Mesenchymal stem cell (in vitro differentiated cells and primary cell): ENCODE results near the gene PTPRE.

ENCODE experiments used
- DNase-seq: peaks from one replicate; pipeline ENCODE4 v3.0.0-alpha.2; 2013
- H2AFZ ChIP-seq: one replicate; pipeline ENCODE4 v1.6.1; 2013; ENCODE audit warnings: low read depth, mild to moderate bottlenecking, control low read depth, inconsistent platforms, low read length, moderate library complexity
- H2AK5ac ChIP-seq: 2 replicates; pipeline ENCODE4 v1.6.1; 2013; ENCODE audit warnings: low read length, moderate library complexity, mild to moderate bottlenecking, inconsistent platforms; ENCODE audit not compliant: severe bottlenecking
- H2BK120ac ChIP-seq: one replicate; pipeline ENCODE4 v1.6.1; 2013; ENCODE audit warnings: low read depth, mild to moderate bottlenecking, inconsistent platforms, low read length, moderate library complexity
- H2BK12ac ChIP-seq, 2 experiments: one replicate each; pipeline ENCODE4 v1.6.1; 2013; ENCODE audit warnings: inconsistent platforms in 2 of 2, low read length in 2 of 2, mild to moderate bottlenecking in 2 of 2, moderate library complexity in 2 of 2, control low read depth in 1 of 2
- H2BK15ac ChIP-seq: one replicate; pipeline ENCODE4 v1.6.1; 2013; ENCODE audit warnings: mild to moderate bottlenecking, low read depth, inconsistent platforms; ENCODE audit not compliant: poor library complexity, severe bottlenecking
- H2BK5ac ChIP-seq: 2 replicates; pipeline ENCODE4 v1.6.1; 2013; ENCODE audit warnings: low read depth, mild to moderate bottlenecking, low read length, control low read depth, inconsistent platforms; ENCODE audit not compliant: poor library complexity, severe bottlenecking
- H3K14ac ChIP-seq, 2 experiments: one replicate each; pipeline ENCODE4 v1.6.1; 2013; ENCODE audit warnings: inconsistent platforms in 2 of 2, low read length in 2 of 2, control low read depth in 1 of 2, mild to moderate bottlenecking in 1 of 2, moderate library complexity in 1 of 2
- H3K18ac ChIP-seq, 2 experiments: one replicate each; pipeline ENCODE4 v1.6.1; 2013; ENCODE audit warnings: inconsistent platforms in 2 of 2, low read length in 2 of 2, control low read depth in 1 of 2, low read depth in 1 of 2, mild to moderate bottlenecking in 1 of 2
- H3K23ac ChIP-seq, 2 experiments: one replicate each; pipeline ENCODE4 v1.6.1; 2013; ENCODE audit warnings: inconsistent platforms in 2 of 2, low read length in 2 of 2, mild to moderate bottlenecking in 2 of 2, moderate library complexity in 2 of 2, control low read depth in 1 of 2
- H3K27ac ChIP-seq: 2 replicates; pipeline ENCODE4 v1.5.1; 2013; ENCODE audit warnings: mild to moderate bottlenecking, moderate library complexity, low read length, control low read depth, inconsistent platforms; ENCODE audit not compliant: poor library complexity, severe bottlenecking
- H3K27me3 ChIP-seq, 2 experiments: 2 replicates each; pipeline versions ENCODE4 v1.6.1 to v1.7.0; 2013; ENCODE audit warnings: low read length in 2 of 2, mild to moderate bottlenecking in 2 of 2, moderate library complexity in 2 of 2, control low read depth in 1 of 2, inconsistent platforms in 1 of 2; ENCODE audit not compliant: control insufficient read depth in 1 of 2, insufficient read depth in 1 of 2
- H3K36me3 ChIP-seq, 2 experiments: 2 replicates each; pipeline versions ENCODE4 v1.6.1 to v1.7.0; 2013; ENCODE audit warnings: low read length in 2 of 2, control low read depth in 1 of 2, inconsistent platforms in 1 of 2, low read depth in 1 of 2, mild to moderate bottlenecking in 1 of 2; ENCODE audit not compliant: insufficient read depth in 2 of 2, control insufficient read depth in 1 of 2
- H3K4ac ChIP-seq, 2 experiments: one replicate each; pipeline ENCODE4 v1.6.1; 2013; ENCODE audit warnings: inconsistent platforms in 2 of 2, low read length in 2 of 2, mild to moderate bottlenecking in 2 of 2, moderate library complexity in 2 of 2, control low read depth in 1 of 2, low read depth in 1 of 2
- H3K4me1 ChIP-seq: 2 replicates; pipeline ENCODE4 v1.6.1; 2013; ENCODE audit warnings: low read depth, low read length, control low read depth; ENCODE audit not compliant: control insufficient read depth, insufficient read depth
- H3K4me2 ChIP-seq: 2 replicates; pipeline ENCODE4 v1.6.1; 2013; ENCODE audit warnings: low read length, mild to moderate bottlenecking, inconsistent platforms; ENCODE audit not compliant: poor library complexity, severe bottlenecking
- H3K4me3 ChIP-seq, 2 experiments: 2 replicates each; pipeline versions ENCODE4 v1.5.1 to v1.7.0; 2013; ENCODE audit warnings: low read length in 2 of 2, mild to moderate bottlenecking in 2 of 2, control low read depth in 1 of 2, low read depth in 1 of 2; ENCODE audit not compliant: insufficient read depth in 1 of 2
- H3K79me1 ChIP-seq: replicated peaks from 2 replicates; pipeline ENCODE4 v1.6.1; 2013; ENCODE audit warnings: mild to moderate bottlenecking, control low read depth, low read length, inconsistent platforms; ENCODE audit not compliant: poor library complexity, severe bottlenecking
- H3K9ac ChIP-seq: 2 replicates; pipeline ENCODE4 v1.7.0; 2013; ENCODE audit warnings: mild to moderate bottlenecking, low read length, moderate library complexity
- H3K9me3 ChIP-seq: 2 replicates; pipeline ENCODE4 v1.7.0; 2013; ENCODE audit warnings: mild to moderate bottlenecking, low read length; ENCODE audit not compliant: control insufficient read depth
- H4K8ac ChIP-seq: one replicate; pipeline ENCODE4 v1.6.1; 2013; ENCODE audit warnings: inconsistent platforms, mild to moderate bottlenecking, low read length, moderate library complexity
- H4K91ac ChIP-seq: one replicate; pipeline ENCODE4 v1.6.1; 2013; ENCODE audit warnings: mild to moderate bottlenecking, low read length, inconsistent platforms
- WGBS: methylation state at CpG from one replicate; pipeline ENCODE4 v1.1.7; 2013; ENCODE audit warnings: mixed read lengths; 5-methylcytosine and 5-hydroxymethylcytosine counted together

The PTPRE gene

GRCh38 chr10:127971101-127971946, 64.4 kb downstream of the PTPRE start:
- H3K9ac ChIP-seq: no peak overlapping the region
- H2BK15ac ChIP-seq: no peak overlapping the region
- H3K14ac ChIP-seq: no peak overlapping the region
- no peaks in the 10 kb centered on the region for H3K27me3 ChIP-seq
- H3K79me1 ChIP-seq: peaks cover 3% of the 10 kb centered on the region
- no peak overlapping the region for H2AK5ac ChIP-seq
- no peak overlapping the region for H3K4me2 ChIP-seq
- no peak overlapping the region for H3K27ac ChIP-seq
- H2BK5ac ChIP-seq: no peak overlapping the region
- H4K8ac ChIP-seq: no peak overlapping the region
- peak overlapping the region in 1 of 2 experiments; percentile 5 for H3K18ac ChIP-seq
- no peak overlapping the region for H2BK12ac ChIP-seq
- no peak overlapping the region for H3K4me3 ChIP-seq
- no peak overlapping the region for H3K23ac ChIP-seq
- H2BK120ac ChIP-seq: no peak overlapping the region
- H3K4ac ChIP-seq: no peak overlapping the region
- no peaks in the 10 kb centered on the region for H3K36me3 ChIP-seq
- H3K9me3 ChIP-seq: no peaks in the 10 kb centered on the region
- WGBS: 93% methylated on average over 22 of the region's 24 CpGs
- no peak for DNase-seq
- H4K91ac ChIP-seq: no peak overlapping the region
- no peak overlapping the region for H2AFZ ChIP-seq
- peaks cover 6% of the 10 kb centered on the region for H3K4me1 ChIP-seq

GRCh38 chr10:127971963-127972615, 65.2 kb downstream of the PTPRE start:
- H3K9me3 ChIP-seq: no peaks in the 10 kb centered on the region
- peaks cover 6% of the 10 kb centered on the region for H3K4me1 ChIP-seq
- peaks cover 3% of the 10 kb centered on the region for H3K79me1 ChIP-seq
- H2BK120ac ChIP-seq: no peak overlapping the region
- peak overlapping the region; percentile 38 to 83 for H2BK12ac ChIP-seq
- H3K14ac ChIP-seq: peak overlapping the region in 1 of 2 experiments; percentile 12
- H3K23ac ChIP-seq: no peak overlapping the region
- H2AK5ac ChIP-seq: no peak overlapping the region
- WGBS: 94% methylated on average over 11 of the region's 12 CpGs
- peak overlapping the region; percentile 45 for H4K91ac ChIP-seq
- no peak overlapping the region for H3K9ac ChIP-seq
- peak overlapping the region; percentile 1 for H4K8ac ChIP-seq
- no peaks in the 10 kb centered on the region for H3K36me3 ChIP-seq
- no peak overlapping the region for H3K4me3 ChIP-seq
- peak overlapping the region; percentile 6 to 64 for H3K18ac ChIP-seq
- H2BK15ac ChIP-seq: no peak overlapping the region
- H3K27ac ChIP-seq: no peak overlapping the region
- no peak overlapping the region for H3K4me2 ChIP-seq
- H2BK5ac ChIP-seq: no peak overlapping the region
- no peaks in the 10 kb centered on the region for H3K27me3 ChIP-seq
- DNase-seq: no peak
- H2AFZ ChIP-seq: no peak overlapping the region
- no peak overlapping the region for H3K4ac ChIP-seq

- H3K9me3 ChIP-seq: no peaks in the 10 kb centered on the region
- H2BK5ac ChIP-seq: no peak overlapping the region
- peaks cover 9% of the 10 kb centered on the region for H3K4me1 ChIP-seq
- peak overlapping the region; percentile 45 for H4K91ac ChIP-seq
- no peaks in the 10 kb centered on the region for H3K27me3 ChIP-seq
- no peak overlapping the region for H2BK15ac ChIP-seq
- H3K4me2 ChIP-seq: no peak overlapping the region
- no peak for DNase-seq
- H2BK120ac ChIP-seq: no peak overlapping the region
- H2AFZ ChIP-seq: no peak overlapping the region
- no peak overlapping the region for H2AK5ac ChIP-seq
- no peaks in the 10 kb centered on the region for H3K36me3 ChIP-seq
- H3K9ac ChIP-seq: no peak overlapping the region
- no peak overlapping the region for H3K4me3 ChIP-seq
- no peak overlapping the region for H3K14ac ChIP-seq
- H3K79me1 ChIP-seq: peaks cover 3% of the 10 kb centered on the region
- H3K4ac ChIP-seq: no peak overlapping the region
- no peak overlapping the region for H3K23ac ChIP-seq
- no peak overlapping the region for H3K27ac ChIP-seq
- H4K8ac ChIP-seq: peak overlapping the region; percentile 7
- peak overlapping the region; percentile 6 to 64 for H3K18ac ChIP-seq
- H2BK12ac ChIP-seq: peak overlapping the region in 1 of 2 experiments; percentile 83
- WGBS: 81% methylated on average over 3 of the region's 4 CpGs
Observed at GRCh38 chr10:127972751-127973357, 66.0 kb downstream of the PTPRE start.

- H2AFZ ChIP-seq: no peak overlapping the region
- no peak overlapping the region for H3K4me3 ChIP-seq
- H3K4ac ChIP-seq: peak overlapping the region; percentile 17 to 58
- H3K9ac ChIP-seq: no peak overlapping the region
- H3K4me1 ChIP-seq: peaks cover 9% of the 10 kb centered on the region
- H3K18ac ChIP-seq: peak overlapping the region; percentile 33 to 64
- H2BK12ac ChIP-seq: peak overlapping the region; percentile 59 to 79
- H4K91ac ChIP-seq: peak overlapping the region; percentile 48
- no peaks in the 10 kb centered on the region for H3K27me3 ChIP-seq
- peak overlapping the region in 1 of 2 experiments; percentile 26 for H3K23ac ChIP-seq
- no peak overlapping the region for H2BK5ac ChIP-seq
- no peak overlapping the region for H3K14ac ChIP-seq
- DNase-seq: peak; percentile 54
- H2AK5ac ChIP-seq: no peak overlapping the region
- WGBS: 51% methylated on average over 10 of the region's 10 CpGs
- H3K27ac ChIP-seq: no peak overlapping the region
- no peaks in the 10 kb centered on the region for H3K9me3 ChIP-seq
- no peak overlapping the region for H2BK120ac ChIP-seq
- H4K8ac ChIP-seq: peak overlapping the region; percentile 7
- H3K36me3 ChIP-seq: no peaks in the 10 kb centered on the region
- H2BK15ac ChIP-seq: no peak overlapping the region
- no peak overlapping the region for H3K4me2 ChIP-seq
- peaks cover 3% of the 10 kb centered on the region for H3K79me1 ChIP-seq
Observed at GRCh38 chr10:127973791-127974311, 66.9 kb downstream of the PTPRE start.
